ENCODE results near the gene SOX6.

Gene SOX6

GRCh38 chr11:16358726-16359125, 2.4 kb upstream of the SOX6 start:
- no peak overlapping the region for H3K27ac ChIP-seq
- TF ChIP-seq CTCF (conservative IDR thresholded peaks at IDR 0.05; ENCODE audit: low read depth): no peak
- ChIA-PET POLR2A (ENCODE audit: low non-redundant PET) (no interaction called here), CTCF (interaction anchor here (0.6 kb wide), 1 partner anchor 24 kb away, joined by 4 read pairs; no protein-coding TSS in a partner anchor)
- no peak for DNase-seq (ENCODE audit: low spot score)

- no peak for TF ChIP-seq CTCF (conservative IDR thresholded peaks at IDR 0.05; ENCODE audit: low read depth)
- ChIA-PET CTCF (interaction anchor here (0.6 kb wide), 1 partner anchor 23 kb away, joined by 4 read pairs; no protein-coding TSS in a partner anchor), POLR2A (ENCODE audit: low non-redundant PET) (no interaction called here)
- no peak overlapping the region for H3K27ac ChIP-seq
- DNase-seq (ENCODE audit: low spot score): no peak
Measured at GRCh38 chr11:16357775-16358174, 1.4 kb upstream of the SOX6 start.

- POLR2A ChIA-PET (ENCODE audit: low non-redundant PET): no interaction called here
- DNase-seq (ENCODE audit: low spot score): no peak
- no peak for TF ChIP-seq CTCF (conservative IDR thresholded peaks at IDR 0.05; ENCODE audit: low read depth)
- CTCF ChIA-PET: no interaction called here
- H3K27ac ChIP-seq: no peak overlapping the region
Measured at GRCh38 chr11:16356761-16357393, 531 bp upstream of the SOX6 start.

- no peak for TF ChIP-seq CTCF (conservative IDR thresholded peaks at IDR 0.05; ENCODE audit: low read depth)
- ChIA-PET CTCF (interaction anchor here (0.7 kb wide), 1 partner anchor 21 kb away, joined by 4 read pairs; no protein-coding TSS in a partner anchor), POLR2A (ENCODE audit: low non-redundant PET) (no interaction called here)
- H3K27ac ChIP-seq: no peak overlapping the region
- DNase-seq (ENCODE audit: low spot score): no peak
Measured at GRCh38 chr11:16352707-16353106, 3.6 kb downstream of the SOX6 start.

- TF ChIP-seq CTCF (conservative IDR thresholded peaks at IDR 0.05; ENCODE audit: low read depth): no peak
- ChIA-PET POLR2A (ENCODE audit: low non-redundant PET) (no interaction called here), CTCF (interaction anchor here (0.7 to 0.8 kb wide), 3 partner anchors 56 to 700 kb away, joined by 3 to 5 read pairs (median 3); no protein-coding TSS in a partner anchor)
- H3K27ac ChIP-seq: no peak overlapping the region
- DNase-seq (ENCODE audit: low spot score): no peak
Measured at GRCh38 chr11:16350125-16350524, 6.2 kb downstream of the SOX6 start.

- DNase-seq (ENCODE audit: low spot score): no peak
- H3K27ac ChIP-seq: no peak overlapping the region
- TF ChIP-seq CTCF (conservative IDR thresholded peaks at IDR 0.05; ENCODE audit: low read depth): no peak
- ChIA-PET POLR2A (ENCODE audit: low non-redundant PET) (no interaction called here), CTCF (interaction anchor here (0.8 kb wide), 1 partner anchor 96 kb away, joined by 3 read pairs; no protein-coding TSS in a partner anchor)
Measured at GRCh38 chr11:16347928-16348685, 8.2 kb downstream of the SOX6 start.
